HEK293 (cell line): ENCODE results near the gene IFI27L2.
A peak's percentile ranks its signal among the peaks of the same experiment; 100 is the strongest.

Source experiments
- CTCF ChIP-seq: fragments of 450-650 bp; formaldehyde crosslinking; IDR thresholded peaks from 2 replicates; pipeline ENCODE4 v1.5.1; 2016; ENCODE audit warnings: missing biosample characterization, missing genetic modification characterization
- REST ChIP-seq: fragments of 450-650 bp; formaldehyde crosslinking; IDR thresholded peaks from 2 replicates; pipeline ENCODE4 v1.5.1; 2016; ENCODE audit warnings: missing biosample characterization, missing genetic modification characterization
- ZBTB26 ChIP-seq: fragments of 450-650 bp; formaldehyde crosslinking; optimal IDR thresholded peaks from 2 replicates; pipeline ENCODE3; 2016; ENCODE audit warnings: missing biosample characterization, mild to moderate bottlenecking, missing genetic modification characterization
- ZNF146 ChIP-seq: fragments of 450-650 bp; formaldehyde crosslinking; IDR thresholded peaks from 2 replicates; pipeline ENCODE4 v1.5.1; 2016; ENCODE audit warnings: missing biosample characterization, missing genetic modification characterization
- ZNF184 ChIP-seq: fragments of 450-650 bp; IDR thresholded peaks from 2 replicates; pipeline ENCODE4 v1.5.1; 2018; ENCODE audit warnings: missing biosample characterization, mild to moderate bottlenecking, missing genetic modification characterization
- ZNF521 ChIP-seq: fragments of 450-650 bp; formaldehyde crosslinking; IDR thresholded peaks from 2 replicates; pipeline ENCODE4 v1.5.1; 2017; ENCODE audit warnings: missing biosample characterization, mild to moderate bottlenecking, missing genetic modification characterization
- TF ChIP-seq, protein P1 (sequence below): fragments of 450-650 bp; formaldehyde crosslinking; IDR thresholded peaks from 2 replicates; pipeline ENCODE4 v1.5.1; 2016; ENCODE audit warnings: missing biosample characterization, missing genetic modification characterization

DNA sequence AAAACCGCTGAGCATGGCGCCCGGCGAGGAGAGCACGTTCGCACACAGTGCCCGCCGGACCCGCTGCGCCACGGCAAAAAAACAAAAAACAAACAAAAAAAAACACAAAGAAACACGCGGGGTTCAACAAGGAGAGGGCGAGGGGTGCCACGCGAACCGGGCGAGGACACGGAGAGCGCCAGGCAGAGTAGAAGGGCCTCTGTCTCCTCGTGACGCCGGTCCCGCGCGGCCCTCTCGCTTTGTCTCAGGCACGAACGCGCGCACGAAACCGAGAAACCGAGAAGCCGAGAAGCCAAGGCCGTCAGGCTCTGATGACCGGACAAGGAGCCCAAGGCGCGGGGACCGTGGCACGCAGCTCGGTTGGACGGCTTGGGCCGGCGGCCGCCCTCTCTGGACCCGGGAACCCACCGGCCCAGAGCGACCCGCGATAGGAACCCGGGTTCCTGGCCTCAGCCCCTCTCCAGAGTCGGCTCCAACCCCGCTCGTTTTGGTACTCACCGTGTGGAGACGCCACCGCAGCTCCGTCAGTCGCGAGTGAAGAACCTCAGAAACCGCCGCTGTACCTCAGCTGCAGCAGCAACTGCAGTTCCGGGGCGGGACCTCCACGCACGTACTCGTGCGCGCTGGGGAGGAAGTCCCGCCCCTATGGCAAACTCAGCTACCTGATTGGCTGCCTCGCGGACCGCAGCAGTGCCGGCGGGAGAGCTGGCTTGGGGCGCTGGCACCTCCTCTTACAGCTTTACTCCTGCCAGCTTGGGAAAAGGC lies 48.6 kb downstream of the IFI27L2 start, which contains the start of the genes DDX24 and IFI27L1:
- peak; percentile 88 for TF ChIP-seq ZBTB26 (tag by site-specific recombination)
- TF ChIP-seq ZNF184 (tag by site-specific recombination): no peak
- TF ChIP-seq CTCF: no peak; the same call in 1 of the 2 replicates
- no peak for TF ChIP-seq ZNF146 (tag by site-specific recombination)
- TF ChIP-seq, protein P1, sequence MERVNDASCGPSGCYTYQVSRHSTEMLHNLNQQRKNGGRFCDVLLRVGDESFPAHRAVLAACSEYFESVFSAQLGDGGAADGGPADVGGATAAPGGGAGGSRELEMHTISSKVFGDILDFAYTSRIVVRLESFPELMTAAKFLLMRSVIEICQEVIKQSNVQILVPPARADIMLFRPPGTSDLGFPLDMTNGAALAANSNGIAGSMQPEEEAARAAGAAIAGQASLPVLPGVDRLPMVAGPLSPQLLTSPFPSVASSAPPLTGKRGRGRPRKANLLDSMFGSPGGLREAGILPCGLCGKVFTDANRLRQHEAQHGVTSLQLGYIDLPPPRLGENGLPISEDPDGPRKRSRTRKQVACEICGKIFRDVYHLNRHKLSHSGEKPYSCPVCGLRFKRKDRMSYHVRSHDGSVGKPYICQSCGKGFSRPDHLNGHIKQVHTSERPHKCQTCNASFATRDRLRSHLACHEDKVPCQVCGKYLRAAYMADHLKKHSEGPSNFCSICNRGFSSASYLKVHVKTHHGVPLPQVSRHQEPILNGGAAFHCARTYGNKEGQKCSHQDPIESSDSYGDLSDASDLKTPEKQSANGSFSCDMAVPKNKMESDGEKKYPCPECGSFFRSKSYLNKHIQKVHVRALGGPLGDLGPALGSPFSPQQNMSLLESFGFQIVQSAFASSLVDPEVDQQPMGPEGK (tag by site-specific recombination): no peak
- TF ChIP-seq ZNF521 (tag by site-specific recombination): no peak
- TF ChIP-seq REST (tag by site-specific recombination): peak; percentile 12; the same call in 1 of the 2 replicates
